B cell (primary cell): ENCODE data around the gene LRP4.

Source experiments
- EZH2 ChIP-seq: IDR thresholded peaks from 2 replicates; pipeline ENCODE4 v1.6.1; 2012; ENCODE audit warnings: borderline replicate concordance, low read depth, mild to moderate bottlenecking, moderate library complexity, low read length; ENCODE audit not compliant: insufficient read depth, poor library complexity, severe bottlenecking
- TF ChIP-seq, protein P1 (sequence below): fragments of 200-600 bp; IDR thresholded peaks from one replicate; pipeline ENCODE4 v1.8.0; 2022; ENCODE audit warnings: antibody characterized with exemption, mild to moderate bottlenecking

DNA sequence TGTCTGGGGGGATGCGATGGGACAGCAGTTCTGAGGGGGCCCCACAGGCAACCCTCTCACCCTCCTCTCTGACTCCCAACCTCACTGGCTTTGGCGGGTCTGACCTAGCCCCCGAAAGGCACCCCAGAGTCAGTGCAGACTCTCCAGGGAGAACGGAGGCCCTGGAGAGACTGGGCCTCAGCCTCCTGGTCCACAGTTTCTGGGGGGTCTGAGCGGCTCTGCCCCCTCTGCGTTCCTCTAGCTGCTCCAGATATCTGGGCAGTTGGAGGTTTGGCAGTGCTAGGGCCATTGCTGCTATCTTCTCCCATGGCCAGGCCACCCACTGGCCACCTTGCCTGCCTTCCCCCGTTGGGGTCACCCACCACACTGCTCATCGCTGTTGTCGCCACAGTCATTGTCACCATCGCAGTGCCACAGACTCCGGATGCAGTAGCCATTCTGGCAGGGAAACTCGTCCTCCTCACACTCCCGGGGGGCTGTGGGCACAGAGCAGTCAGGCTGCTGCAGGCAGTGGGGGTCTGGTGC lies 18.8 kb downstream of the LRP4 start:
- TF ChIP-seq, protein P1, sequence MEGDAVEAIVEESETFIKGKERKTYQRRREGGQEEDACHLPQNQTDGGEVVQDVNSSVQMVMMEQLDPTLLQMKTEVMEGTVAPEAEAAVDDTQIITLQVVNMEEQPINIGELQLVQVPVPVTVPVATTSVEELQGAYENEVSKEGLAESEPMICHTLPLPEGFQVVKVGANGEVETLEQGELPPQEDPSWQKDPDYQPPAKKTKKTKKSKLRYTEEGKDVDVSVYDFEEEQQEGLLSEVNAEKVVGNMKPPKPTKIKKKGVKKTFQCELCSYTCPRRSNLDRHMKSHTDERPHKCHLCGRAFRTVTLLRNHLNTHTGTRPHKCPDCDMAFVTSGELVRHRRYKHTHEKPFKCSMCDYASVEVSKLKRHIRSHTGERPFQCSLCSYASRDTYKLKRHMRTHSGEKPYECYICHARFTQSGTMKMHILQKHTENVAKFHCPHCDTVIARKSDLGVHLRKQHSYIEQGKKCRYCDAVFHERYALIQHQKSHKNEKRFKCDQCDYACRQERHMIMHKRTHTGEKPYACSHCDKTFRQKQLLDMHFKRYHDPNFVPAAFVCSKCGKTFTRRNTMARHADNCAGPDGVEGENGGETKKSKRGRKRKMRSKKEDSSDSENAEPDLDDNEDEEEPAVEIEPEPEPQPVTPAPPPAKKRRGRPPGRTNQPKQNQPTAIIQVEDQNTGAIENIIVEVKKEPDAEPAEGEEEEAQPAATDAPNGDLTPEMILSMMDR, result no peak
- no peak for TF ChIP-seq EZH2
